ENCODE results near the gene C4A.
A peak's percentile ranks its signal among the peaks of the same experiment; 100 is the strongest.
"Not testable (repeated sequence)": the region's sequence is repeated elsewhere in the genome, so short reads cannot be mapped to it uniquely, and the experiment has no call there.

The C4A gene

GRCh38 chr6:31958741-31959739 lies 22.8 kb upstream of the C4A start, which contains the start of the genes NELFE and SKIC2:
NELFE (minus strand) TSS chr6:31958971; CDS start chr6:31958446, 525 bp downstream.
SKIC2 (plus strand) TSS chr6:31959175; CDS start chr6:31959193, 18 bp downstream.
- DNase-seq (ENCODE audit: insufficient read length, low spot score) (peak; percentile 99), FAIRE-seq (peak; percentile 86)

- DNase-seq (ENCODE audit: insufficient read length, low spot score) (no peak), FAIRE-seq (no peak)
Observed at GRCh38 chr6:31961616-31962015, 20.2 kb upstream of the C4A start.

- FAIRE-seq = no peak
- no peak for DNase-seq (ENCODE audit: insufficient read length, low spot score)
Observed at GRCh38 chr6:31963921-31964320, 17.9 kb upstream of the C4A start.

- FAIRE-seq = no peak
Observed at GRCh38 chr6:31965700-31966099, 16.2 kb upstream of the C4A start.

GRCh38 chr6:31966506-31966905 lies 15.4 kb upstream of the C4A start:
- FAIRE-seq (no peak), DNase-seq (ENCODE audit: insufficient read length, low spot score) (no peak)

More at GRCh38 chr6:31965700-31966099, 16.2 kb upstream of the C4A start:
- DNase-seq (ENCODE audit: insufficient read length, low spot score) = no peak

GRCh38 chr6:31966997-31967925 lies 14.6 kb upstream of the C4A start:
- no peak for FAIRE-seq
- DNase-seq (ENCODE audit: insufficient read length, low spot score) = no peak

GRCh38 chr6:31967926-31968320 lies 13.9 kb upstream of the C4A start:
- FAIRE-seq (no peak), DNase-seq (ENCODE audit: insufficient read length, low spot score) (no peak)

GRCh38 chr6:31968326-31968725 lies 13.5 kb upstream of the C4A start:
- FAIRE-seq (no peak), DNase-seq (ENCODE audit: insufficient read length, low spot score) (no peak)

- FAIRE-seq (no peak), DNase-seq (ENCODE audit: insufficient read length, low spot score) (no peak)
Observed at GRCh38 chr6:31968791-31969711, 12.8 kb upstream of the C4A start.

GRCh38 chr6:31969712-31970603 lies 11.9 kb upstream of the C4A start:
- FAIRE-seq (no peak), DNase-seq (ENCODE audit: insufficient read length, low spot score) (no peak)

GRCh38 chr6:31970604-31971271 lies 11.1 kb upstream of the C4A start:
- DNase-seq (ENCODE audit: insufficient read length, low spot score) = no peak
- no peak for FAIRE-seq

- no peak for DNase-seq (ENCODE audit: insufficient read length, low spot score)
Observed at GRCh38 chr6:31971279-31971992, 10.4 kb upstream of the C4A start.

GRCh38 chr6:31971993-31972708 lies 9.7 kb upstream of the C4A start, which contains the start of gene DXO:
DXO (minus strand) TSS chr6:31972138; CDS start chr6:31971675, 463 bp downstream.
- DNase-seq (ENCODE audit: insufficient read length, low spot score) (peak; percentile 98), FAIRE-seq (peak; percentile 92)

More at GRCh38 chr6:31971279-31971992, 10.4 kb upstream of the C4A start:
- no peak for FAIRE-seq

- FAIRE-seq (no peak), DNase-seq (ENCODE audit: insufficient read length, low spot score) (no peak)
Observed at GRCh38 chr6:31972709-31973350, 9.0 kb upstream of the C4A start.

GRCh38 chr6:31976065-31976464 lies 5.8 kb upstream of the C4A start:
- not testable (repeated sequence) for DNase-seq (ENCODE audit: insufficient read length, low spot score); FAIRE-seq

- FAIRE-seq = no peak
- DNase-seq (ENCODE audit: insufficient read length, low spot score) = no peak
Observed at GRCh38 chr6:31977816-31978431, 3.9 kb upstream of the C4A start.
